Measurements from ENCODE around the gene CCDC43.

GRCh38 chr17:44707755-44708400 lies 18.3 kb upstream of the CCDC43 start:
- TF ChIP-seq CTCF (IDR thresholded peaks at IDR 0.05) (no peak), POLR2A (IDR thresholded peaks at IDR 0.05) (no peak), EP300 (IDR thresholded peaks at IDR 0.05) (no peak)

Data from suprapubic skin (tissue), 3 donors.